Activated B cell treated with CpG ODN at 0.5 μM for 24 hours (primary cell): Measurements from ENCODE around the gene TTLL8. TPM values are rescaled to one million over a fixed set of nuclear protein-coding genes. Genes with fewer than 3 reads are reported as not detected.

Experiments used
- ATAC-seq: fragments of 200-7000 bp; cut with Tn5 transposase; one replicate; pipeline ENCODE4 v1.10.0; 2021; ENCODE audit warnings: low read depth, mild to moderate bottlenecking, moderate library complexity
- CTCF ChIA-PET: fragments of 350-600 bp; sonication (Branson Sonifier 250); formaldehyde crosslinking; loops from one replicate; lab custom pipeline; 2021; ENCODE audit warnings: antibody characterized with exemption; lab: Charles Lee
- POLR2A ChIA-PET: fragments of 350-600 bp; sonication (Branson Sonifier 250); formaldehyde crosslinking; loops from one replicate; lab custom pipeline; 2021; ENCODE audit warnings: antibody characterized with exemption; lab: Charles Lee
- DNase-seq: peaks from one replicate; pipeline ENCODE4 v3.0.0; 2022
- H3K27ac Mint-ChIP-seq: one replicate; pipeline ENCODE4 v1.8.0; 2020; ENCODE audit warnings: mixed read lengths
- H3K27me3 Mint-ChIP-seq: one replicate; pipeline ENCODE4 v1.8.0; 2021; ENCODE audit warnings: mixed read lengths
- H3K36me3 Mint-ChIP-seq: one replicate; pipeline ENCODE4 v1.8.0; 2021; ENCODE audit warnings: low read depth, mixed read lengths
- H3K4me1 Mint-ChIP-seq: one replicate; pipeline ENCODE4 v1.8.0; 2021; ENCODE audit warnings: mixed read lengths
- H3K4me3 Mint-ChIP-seq: one replicate; pipeline ENCODE4 v1.8.0; 2020; ENCODE audit warnings: mild to moderate bottlenecking, mixed read lengths
- H3K9me3 Mint-ChIP-seq: one replicate; pipeline ENCODE4 v1.8.0; 2020; ENCODE audit warnings: mixed read lengths
- CTCF ChIP-seq: fragments of 200-600 bp; IDR thresholded peaks from one replicate; pipeline ENCODE4 v1.8.0; 2022; ENCODE audit warnings: antibody characterized with exemption, mild to moderate bottlenecking
- intact Hi-C: fragments of 100-400 bp; cut with micrococcal nuclease; formaldehyde crosslinking; loops from one replicate; pipeline ENCODE4 v1.15.1; 2024
- total RNA-seq: library from RNA; stranded (reverse); gene quantifications from 2 replicates; pipeline ENCODE4 v1.2.3, GENCODE V29; 2022

The TTLL8 gene
- total RNA-seq, 1 donor from 2014 or later: not detected

- TF ChIP-seq CTCF: no peak
- ChIA-PET POLR2A (no interaction called here), CTCF (no interaction called here)
- intact Hi-C loops: no loop called here
- no peak overlapping the region for H3K27ac Mint-ChIP-seq
- H3K4me1 Mint-ChIP-seq: no peaks in the 10 kb centered on the region
- H3K4me3 Mint-ChIP-seq: no peak overlapping the region
- DNase-seq (no peak), ATAC-seq (no peak)
- no peaks in the 10 kb centered on the region for H3K9me3 Mint-ChIP-seq
- peaks cover 7% of the 10 kb centered on the region for H3K27me3 Mint-ChIP-seq
- no peaks in the 10 kb centered on the region for H3K36me3 Mint-ChIP-seq
Measured at GRCh38 chr22:50078246-50078645, 20.1 kb upstream of the TTLL8 start.

GRCh38 chr22:50076646-50077535 lies 18.8 kb upstream of the TTLL8 start:
- Mint-ChIP-seq H3K4me3 (no peak overlapping the region), H3K4me1 (no peaks in the 10 kb centered on the region), H3K27me3 (peaks cover 2% of the 10 kb centered on the region), H3K9me3 (no peaks in the 10 kb centered on the region), H3K27ac (no peak overlapping the region), H3K36me3 (no peaks in the 10 kb centered on the region)
- ChIA-PET CTCF (no interaction called here), POLR2A (no interaction called here)
- intact Hi-C loops: no loop called here
- no peak for DNase-seq
- ATAC-seq: no peak
- TF ChIP-seq CTCF: no peak

GRCh38 chr22:50074551-50075530 lies 16.7 kb upstream of the TTLL8 start:
- DNase-seq (no peak), ATAC-seq (no peak)
- CTCF ChIA-PET: no interaction called here
- Mint-ChIP-seq H3K9me3 (no peaks in the 10 kb centered on the region), H3K27ac (no peak overlapping the region), H3K36me3 (no peaks in the 10 kb centered on the region), H3K4me1 (no peaks in the 10 kb centered on the region), H3K27me3 (no peaks in the 10 kb centered on the region), H3K4me3 (no peak overlapping the region)
- POLR2A ChIA-PET: interaction anchor here (0.7 kb wide), 1 partner anchor 39 kb away, joined by 4 read pairs; no protein-coding TSS in a partner anchor
- no peak for TF ChIP-seq CTCF
- intact Hi-C loops: no loop called here

- intact Hi-C loops: no loop called here
- Mint-ChIP-seq H3K9me3 (no peaks in the 10 kb centered on the region), H3K4me3 (no peak overlapping the region), H3K4me1 (no peaks in the 10 kb centered on the region), H3K27me3 (peaks cover 2% of the 10 kb centered on the region), H3K27ac (no peak overlapping the region), H3K36me3 (no peaks in the 10 kb centered on the region)
- CTCF ChIA-PET: no interaction called here
- POLR2A ChIA-PET: no interaction called here
- no peak for TF ChIP-seq CTCF
- ATAC-seq (no peak), DNase-seq (no peak)
Measured at GRCh38 chr22:50074056-50074455, 16.0 kb upstream of the TTLL8 start.
